GM19463 (cell line): ENCODE results near the gene XPNPEP2.

ENCODE experiments used
- ATAC-seq: cut with Tn5 transposase; IDR thresholded peaks from one replicate; pipeline ENCODE4 v1.9.1; 2021; ENCODE audit warnings: mild to moderate bottlenecking, moderate library complexity; ENCODE audit not compliant: unreplicated experiment

Gene XPNPEP2

DNA sequence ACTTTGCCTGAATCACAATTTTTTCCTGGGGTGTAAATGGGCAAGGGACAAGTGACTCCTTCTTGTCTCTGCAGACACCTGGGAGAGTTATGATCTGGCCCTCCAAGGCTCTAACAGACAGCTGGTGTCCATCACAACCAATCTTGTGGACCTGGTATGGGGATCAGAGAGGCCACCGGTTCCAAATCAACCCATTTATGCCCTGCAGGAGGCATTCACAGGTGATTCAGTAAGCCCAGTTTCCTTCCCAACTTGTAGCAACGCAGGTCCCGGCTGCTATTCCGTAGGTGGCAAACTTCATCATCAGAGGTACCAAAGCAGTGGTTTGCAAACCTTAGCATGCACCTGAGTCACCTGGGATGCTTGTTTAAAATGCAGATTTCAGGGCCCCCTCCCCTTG, 8.8 kb downstream of the XPNPEP2 start:
- ATAC-seq, result no peak

DNA sequence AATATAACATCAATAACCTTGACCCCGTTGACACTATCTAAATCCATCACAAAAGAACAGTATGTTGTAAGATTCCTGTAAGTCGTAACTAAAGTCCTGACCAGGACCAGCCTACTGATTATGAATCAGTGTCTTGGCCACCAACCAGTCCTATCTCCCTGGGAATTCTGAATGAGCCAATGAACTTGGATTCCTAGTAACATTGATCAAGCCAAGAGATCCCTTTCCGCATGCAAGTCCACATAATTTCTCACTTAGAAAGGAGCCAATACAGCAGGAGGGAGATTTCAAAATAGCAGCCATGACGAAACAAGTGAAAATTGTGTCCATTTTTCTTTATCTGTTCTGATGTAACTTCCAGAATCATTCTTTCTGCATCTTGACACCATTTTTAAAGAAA, 9.5 kb downstream of the XPNPEP2 start:
- ATAC-seq, result no peak

GRCh38 chrX:129749069-129749468, 10.3 kb downstream of the XPNPEP2 start:
- no peak for ATAC-seq

DNA sequence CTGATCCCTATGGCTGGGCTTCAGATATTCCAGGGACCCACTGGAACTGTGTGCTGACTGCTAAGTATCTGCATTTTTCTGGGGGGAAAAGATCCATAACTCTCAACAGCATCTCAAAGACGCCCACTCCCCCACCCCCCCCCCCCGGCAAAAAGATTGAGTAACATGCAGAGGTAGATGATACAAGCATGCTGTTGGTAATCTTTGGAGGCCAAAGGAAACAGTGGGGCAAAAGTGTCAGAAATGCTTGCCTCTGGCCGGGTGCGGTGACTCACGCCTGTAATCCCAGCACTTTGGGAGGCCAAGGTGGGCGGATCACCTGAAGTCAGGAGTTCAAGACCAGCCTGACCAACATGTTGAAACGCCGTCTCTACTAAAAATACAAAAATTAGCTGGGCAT, 12.2 kb downstream of the XPNPEP2 start:
- ATAC-seq, result no peak

GRCh38 chrX:129754056-129755024, 15.6 kb downstream of the XPNPEP2 start:
- ATAC-seq, result no peak

DNA sequence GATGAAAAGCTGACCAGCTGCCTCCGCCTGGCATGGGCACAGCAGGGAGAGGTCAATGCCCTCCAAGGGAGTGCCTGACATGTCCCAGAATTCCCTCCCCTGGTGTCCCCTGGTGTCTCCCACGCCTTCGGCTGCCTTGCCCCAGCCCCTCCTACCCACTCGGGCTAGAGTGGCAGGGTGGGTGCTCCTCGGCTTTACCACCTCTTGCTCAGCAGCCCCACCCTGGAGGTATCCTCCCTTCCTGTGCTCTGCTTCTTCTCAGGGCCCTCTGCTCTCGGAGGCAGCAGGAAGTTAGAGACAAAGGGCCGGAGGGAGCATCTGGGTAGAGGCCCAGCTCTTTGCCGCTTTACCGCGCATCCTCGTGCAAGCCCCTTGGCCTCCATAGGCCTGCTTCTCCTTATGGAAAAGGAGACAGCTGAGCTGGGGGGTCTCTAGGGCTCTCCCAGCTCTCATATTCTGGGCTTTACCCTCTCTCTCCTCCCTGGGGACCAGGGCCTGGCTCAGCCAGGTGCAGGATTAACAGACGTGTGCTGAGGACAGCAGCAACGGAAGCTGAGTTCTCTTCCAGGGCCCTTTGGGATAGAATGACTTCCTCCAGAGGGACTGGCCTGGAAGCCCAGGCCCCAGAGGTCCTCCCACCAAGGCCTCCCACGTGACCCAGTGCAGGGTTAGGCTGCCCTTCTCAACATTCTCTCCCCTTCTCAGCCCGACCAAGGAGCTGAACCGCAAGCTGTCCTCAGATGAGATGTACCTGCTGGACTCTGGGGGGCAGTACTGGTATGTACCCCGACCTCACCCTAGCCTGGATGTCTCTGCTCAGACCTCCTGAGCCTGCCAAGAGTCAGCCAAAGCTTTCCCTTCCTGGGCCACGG, 17.2 kb downstream of the XPNPEP2 start:
- peak; percentile 36 for ATAC-seq

GRCh38 chrX:129759576-129760061, 20.8 kb downstream of the XPNPEP2 start:
- ATAC-seq, result peak; percentile 41

GRCh38 chrX:129760155-129760554, 21.4 kb downstream of the XPNPEP2 start:
- no peak for ATAC-seq

DNA sequence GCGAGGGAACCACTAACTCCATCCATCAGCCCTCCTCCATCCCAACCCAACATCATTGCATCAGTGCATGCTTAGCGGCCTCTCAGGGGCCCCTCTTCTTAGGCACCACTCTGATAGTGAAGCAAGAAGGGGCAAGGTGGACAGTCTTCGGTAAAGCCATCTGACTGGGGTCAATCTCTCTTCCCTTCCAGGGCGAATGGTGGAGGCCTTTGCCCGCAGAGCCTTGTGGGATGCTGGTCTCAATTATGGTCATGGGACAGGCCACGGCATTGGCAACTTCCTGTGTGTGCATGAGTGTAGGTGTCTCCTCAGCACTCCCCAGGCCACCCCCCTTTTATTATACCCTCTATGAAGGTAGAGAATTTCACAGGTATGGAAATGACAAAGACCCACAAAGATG, 22.2 kb downstream of the XPNPEP2 start:
- ATAC-seq, result no peak

DNA sequence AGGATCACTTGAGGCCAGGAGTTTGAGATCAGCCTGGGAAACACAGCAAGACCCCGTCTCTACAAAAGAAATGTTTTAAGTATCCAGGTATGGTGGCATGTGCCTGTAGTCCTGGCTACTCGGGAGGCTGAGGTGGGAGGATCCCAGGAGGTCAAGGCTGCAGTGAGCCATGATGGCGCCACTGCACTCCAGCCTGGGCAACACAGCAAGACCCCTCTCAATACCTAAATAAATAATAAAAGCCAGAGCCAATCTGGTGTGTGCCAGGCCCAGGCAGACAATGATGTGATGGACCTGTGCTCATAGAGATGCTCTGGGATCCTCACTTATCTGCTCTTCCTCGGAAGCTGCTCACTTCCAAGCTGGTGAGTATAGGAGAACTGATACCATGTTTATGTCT, 22.8 kb downstream of the XPNPEP2 start:
- no peak for ATAC-seq

DNA sequence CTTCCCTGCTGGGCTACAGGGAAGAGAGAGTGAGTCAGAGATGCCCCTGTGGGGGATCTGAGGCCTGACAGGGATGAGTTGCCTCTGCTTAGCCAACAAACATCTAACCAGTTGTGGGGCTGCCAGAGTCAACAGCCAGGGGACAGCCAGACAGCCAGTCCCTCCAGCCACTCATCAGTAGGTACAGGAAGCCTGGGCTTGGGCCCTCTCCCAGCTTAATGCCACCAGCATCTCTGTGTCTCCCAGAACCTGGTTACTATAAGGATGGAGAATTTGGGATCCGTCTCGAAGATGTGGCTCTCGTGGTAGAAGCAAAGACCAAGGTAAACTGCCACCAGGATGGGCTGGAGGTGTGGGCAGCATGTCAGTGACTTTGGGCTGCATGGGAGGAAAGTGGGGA, 23.7 kb downstream of the XPNPEP2 start:
- no peak for ATAC-seq

- ATAC-seq, result no peak
Observed at GRCh38 chrX:129763666-129764065, 24.9 kb downstream of the XPNPEP2 start.

DNA sequence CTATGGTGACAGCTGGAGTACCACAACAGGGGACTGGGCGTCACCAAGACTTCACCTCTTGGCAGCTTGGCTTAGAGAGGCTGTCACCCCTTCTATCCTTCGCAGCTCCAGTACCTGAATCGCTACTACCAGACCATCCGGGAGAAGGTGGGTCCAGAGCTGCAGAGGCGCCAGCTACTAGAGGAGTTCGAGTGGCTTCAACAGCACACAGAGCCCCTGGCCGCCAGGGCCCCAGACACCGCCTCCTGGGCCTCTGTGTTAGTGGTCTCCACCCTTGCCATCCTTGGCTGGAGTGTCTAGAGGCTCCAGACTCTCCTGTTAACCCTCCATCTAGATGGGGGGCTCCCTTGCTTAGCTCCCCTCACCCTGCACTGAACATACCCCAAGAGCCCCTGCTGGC, 29.4 kb downstream of the XPNPEP2 start:
- no peak for ATAC-seq

DNA sequence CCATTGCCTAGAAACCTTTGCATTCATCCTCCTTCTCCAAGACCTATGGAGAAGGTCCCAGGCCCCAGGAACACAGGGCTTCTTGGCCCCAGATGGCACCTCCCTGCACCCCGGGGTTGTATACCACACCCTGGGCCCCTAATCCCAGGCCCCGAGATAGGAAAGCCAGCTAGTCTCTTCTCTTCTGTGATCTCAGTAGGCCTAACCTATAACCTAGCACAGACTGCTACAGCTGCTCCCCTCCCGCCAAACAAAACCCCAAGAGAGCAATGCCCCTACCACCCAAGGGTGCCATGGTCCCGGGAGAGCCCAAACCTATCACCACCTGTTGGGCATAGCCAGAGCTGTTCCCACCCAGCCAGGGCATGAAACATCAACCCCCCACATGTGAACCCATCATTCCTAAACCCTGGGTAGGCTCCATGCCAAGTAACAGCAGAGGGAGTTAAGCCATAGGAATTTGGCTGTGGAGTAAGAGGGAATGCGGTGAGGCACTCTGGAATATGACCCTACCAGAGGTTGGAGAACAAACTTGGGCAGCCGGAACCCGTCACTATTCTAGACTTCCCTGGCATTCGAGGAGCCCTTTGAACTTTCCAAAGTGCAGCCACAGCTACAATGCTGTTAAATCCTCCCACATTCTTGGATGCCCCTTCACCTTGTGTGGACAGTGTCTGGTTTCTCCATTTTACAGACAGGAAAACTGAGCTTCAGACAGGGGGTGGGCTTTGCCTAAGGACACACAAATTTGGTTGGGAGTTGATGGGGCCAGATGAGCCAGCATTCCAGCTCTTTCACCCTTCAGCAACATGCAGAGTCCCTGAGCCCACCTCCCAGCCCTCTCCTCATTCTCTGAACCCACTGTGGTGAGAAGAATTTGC, 30.0 kb downstream of the XPNPEP2 start:
- ATAC-seq, result no peak

- no peak for ATAC-seq
Observed at GRCh38 chrX:129769467-129770154, 30.8 kb downstream of the XPNPEP2 start.

GRCh38 chrX:129771266-129771995, 32.7 kb downstream of the XPNPEP2 start:
- no peak for ATAC-seq

DNA sequence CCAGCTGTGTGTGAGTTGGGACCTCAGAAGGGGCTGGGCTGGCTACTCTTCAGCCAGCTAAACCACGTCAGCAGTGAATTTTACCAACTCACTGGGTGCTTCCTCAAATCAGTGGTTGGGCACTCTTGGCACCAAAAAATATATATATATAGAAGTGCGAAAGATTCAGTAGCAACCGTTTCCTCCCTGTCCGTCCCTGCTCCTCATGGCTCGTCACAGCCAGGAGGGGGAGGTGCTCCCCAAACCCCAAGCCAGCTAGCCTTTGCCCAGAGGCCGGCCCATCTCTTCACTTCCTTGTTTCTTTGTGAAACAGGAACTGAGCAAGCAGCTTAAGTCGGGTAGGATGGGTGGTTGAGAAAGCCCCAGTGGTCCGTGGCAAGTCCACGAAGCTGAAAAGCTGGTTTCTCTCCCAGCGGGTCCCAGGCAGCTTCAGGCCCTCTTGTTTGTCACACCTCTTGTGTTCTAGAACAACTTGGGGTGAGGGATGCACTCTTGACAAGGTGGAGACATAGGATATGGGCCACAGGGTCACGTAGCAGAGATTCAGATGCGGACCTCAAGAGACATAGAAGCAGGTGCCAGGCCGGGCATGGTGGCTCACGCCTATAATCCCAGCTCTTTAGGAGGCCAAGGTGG, 34.1 kb downstream of the XPNPEP2 start:
- ATAC-seq, result peak; percentile 72

DNA sequence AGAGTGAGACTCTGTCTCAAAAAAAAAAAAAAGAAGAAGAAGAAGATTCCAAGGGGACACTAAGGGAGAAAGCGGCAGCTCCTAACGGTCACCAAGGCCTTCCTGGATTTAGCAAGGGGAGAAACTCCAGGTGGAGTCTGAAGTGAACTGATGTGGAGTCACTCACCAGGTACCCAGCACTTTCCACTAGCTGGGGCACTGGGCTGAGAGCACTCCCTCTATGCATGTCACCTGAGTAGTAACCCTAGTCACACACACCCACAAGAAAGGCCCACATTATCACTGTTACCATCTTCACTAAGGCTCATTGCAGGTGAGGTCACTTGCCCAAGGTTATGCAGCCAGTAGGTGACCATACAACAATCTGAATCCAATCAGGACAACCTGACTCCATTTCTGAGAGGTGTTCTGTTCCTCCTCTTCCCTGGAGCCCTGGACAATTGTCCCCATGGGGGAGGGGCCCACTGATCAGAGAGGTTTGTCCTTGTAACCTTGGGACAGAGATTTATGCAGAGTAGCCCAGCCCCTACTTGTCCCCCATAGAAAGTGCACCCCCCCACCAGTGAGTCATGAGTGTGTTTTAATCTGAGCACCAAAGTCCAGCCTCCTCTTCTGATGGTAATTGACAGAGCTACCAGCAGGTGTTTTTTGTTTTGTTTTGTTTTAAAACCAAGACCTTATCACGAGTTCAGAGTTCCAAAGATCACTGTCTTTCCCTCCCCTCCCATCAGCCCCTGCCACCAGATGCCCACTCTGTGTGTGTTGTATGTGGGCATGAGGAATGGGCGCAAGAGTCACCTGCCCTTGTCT, 35.1 kb downstream of the XPNPEP2 start:
- no peak for ATAC-seq
